ENCODE results near the gene INPP5D.

DNA sequence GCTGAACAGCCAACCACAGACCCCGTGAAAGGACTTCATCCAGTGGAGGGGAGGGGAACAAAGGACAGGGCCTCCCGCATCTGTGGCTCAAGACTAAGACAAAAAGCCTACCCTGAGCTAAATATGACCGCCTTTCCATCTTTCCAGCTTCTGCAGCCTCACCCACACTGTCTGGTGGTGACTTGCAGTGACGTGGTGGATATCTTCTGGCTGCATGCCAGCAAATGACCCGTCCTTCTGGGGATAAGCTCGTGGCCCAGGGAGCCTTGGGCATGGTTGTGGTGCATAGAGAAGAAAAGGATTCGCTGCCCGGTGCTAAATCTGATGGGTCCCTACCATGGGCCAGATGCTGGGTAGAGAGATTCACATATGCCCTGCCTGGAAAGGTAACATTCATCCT is 38.4 kb upstream of the INPP5D start:
- TF ChIP-seq, protein P1, sequence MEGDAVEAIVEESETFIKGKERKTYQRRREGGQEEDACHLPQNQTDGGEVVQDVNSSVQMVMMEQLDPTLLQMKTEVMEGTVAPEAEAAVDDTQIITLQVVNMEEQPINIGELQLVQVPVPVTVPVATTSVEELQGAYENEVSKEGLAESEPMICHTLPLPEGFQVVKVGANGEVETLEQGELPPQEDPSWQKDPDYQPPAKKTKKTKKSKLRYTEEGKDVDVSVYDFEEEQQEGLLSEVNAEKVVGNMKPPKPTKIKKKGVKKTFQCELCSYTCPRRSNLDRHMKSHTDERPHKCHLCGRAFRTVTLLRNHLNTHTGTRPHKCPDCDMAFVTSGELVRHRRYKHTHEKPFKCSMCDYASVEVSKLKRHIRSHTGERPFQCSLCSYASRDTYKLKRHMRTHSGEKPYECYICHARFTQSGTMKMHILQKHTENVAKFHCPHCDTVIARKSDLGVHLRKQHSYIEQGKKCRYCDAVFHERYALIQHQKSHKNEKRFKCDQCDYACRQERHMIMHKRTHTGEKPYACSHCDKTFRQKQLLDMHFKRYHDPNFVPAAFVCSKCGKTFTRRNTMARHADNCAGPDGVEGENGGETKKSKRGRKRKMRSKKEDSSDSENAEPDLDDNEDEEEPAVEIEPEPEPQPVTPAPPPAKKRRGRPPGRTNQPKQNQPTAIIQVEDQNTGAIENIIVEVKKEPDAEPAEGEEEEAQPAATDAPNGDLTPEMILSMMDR (IDR thresholded peaks at IDR 0.05; ENCODE audit: borderline replicate concordance, extremely low read depth, low read length, poor library complexity, severe bottlenecking): no peak
- TF ChIP-seq EZH2 (IDR thresholded peaks at IDR 0.05; ENCODE audit: borderline replicate concordance, low read depth, low read length, severe bottlenecking): no peak
